GM15510 (cell line): ENCODE measurements around the gene STX1A.

Source experiments
- POLR2A ChIP-seq: IDR thresholded peaks from 3 replicates; pipeline ENCODE4 v1.6.1; 2011; ENCODE audit warnings: borderline replicate concordance; ENCODE audit not compliant: insufficient read length; ENCODE audit errors: extremely low read depth

STX1A gene

GRCh38 chr7:73721377-73721817 is 1.9 kb upstream of the STX1A start:
- TF ChIP-seq POLR2A: no peak

DNA sequence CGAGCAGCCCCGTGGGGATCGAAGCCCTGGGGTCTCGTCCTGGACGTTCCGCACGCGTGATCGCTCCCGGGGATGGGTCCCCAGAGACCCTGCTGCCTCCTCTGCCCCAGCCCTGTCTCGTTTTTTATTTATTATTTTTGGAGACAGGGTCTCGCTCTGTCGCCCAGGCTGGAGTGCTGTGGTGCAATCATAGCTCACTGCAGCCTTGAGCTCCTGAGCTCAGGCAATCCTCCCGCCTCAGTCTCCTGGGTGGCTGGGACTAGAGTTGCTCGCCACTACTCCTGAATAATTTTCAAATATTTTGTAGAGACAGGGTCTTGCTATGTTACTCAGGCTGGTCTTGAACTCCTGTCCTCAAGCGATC is 319 bp upstream of the STX1A start:
- TF ChIP-seq POLR2A: no peak

- no peak for TF ChIP-seq POLR2A
Observed at GRCh38 chr7:73718438-73718881, 1.0 kb downstream of the STX1A start.

DNA sequence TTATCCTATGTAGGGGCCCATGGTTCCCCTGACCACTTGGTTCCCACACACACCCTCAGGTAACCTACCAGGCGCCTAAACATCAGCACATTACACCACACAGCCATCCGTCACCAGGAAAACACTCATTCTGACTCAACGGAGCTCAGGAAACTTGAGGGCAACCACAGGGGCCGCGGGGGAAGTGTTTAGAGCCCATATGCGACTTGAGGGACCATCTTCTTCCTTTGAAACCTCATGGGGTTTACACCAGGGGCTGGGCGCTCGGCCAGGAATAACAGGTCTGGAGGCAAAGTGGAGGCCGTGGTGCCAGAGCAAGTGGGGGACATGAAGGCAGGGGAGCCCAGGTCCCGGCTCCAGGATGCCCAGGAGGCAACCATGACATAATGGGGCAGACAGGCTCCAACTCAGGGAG is 1.5 kb downstream of the STX1A start:
- no peak for TF ChIP-seq POLR2A

- no peak for TF ChIP-seq POLR2A
Observed at GRCh38 chr7:73717025-73717807, 2.3 kb downstream of the STX1A start.

GRCh38 chr7:73716318-73716890 is 3.1 kb downstream of the STX1A start:
- no peak for TF ChIP-seq POLR2A

GRCh38 chr7:73715648-73716317 is 3.7 kb downstream of the STX1A start:
- TF ChIP-seq POLR2A: no peak

GRCh38 chr7:73712773-73713172 is 6.7 kb downstream of the STX1A start:
- TF ChIP-seq POLR2A: no peak

DNA sequence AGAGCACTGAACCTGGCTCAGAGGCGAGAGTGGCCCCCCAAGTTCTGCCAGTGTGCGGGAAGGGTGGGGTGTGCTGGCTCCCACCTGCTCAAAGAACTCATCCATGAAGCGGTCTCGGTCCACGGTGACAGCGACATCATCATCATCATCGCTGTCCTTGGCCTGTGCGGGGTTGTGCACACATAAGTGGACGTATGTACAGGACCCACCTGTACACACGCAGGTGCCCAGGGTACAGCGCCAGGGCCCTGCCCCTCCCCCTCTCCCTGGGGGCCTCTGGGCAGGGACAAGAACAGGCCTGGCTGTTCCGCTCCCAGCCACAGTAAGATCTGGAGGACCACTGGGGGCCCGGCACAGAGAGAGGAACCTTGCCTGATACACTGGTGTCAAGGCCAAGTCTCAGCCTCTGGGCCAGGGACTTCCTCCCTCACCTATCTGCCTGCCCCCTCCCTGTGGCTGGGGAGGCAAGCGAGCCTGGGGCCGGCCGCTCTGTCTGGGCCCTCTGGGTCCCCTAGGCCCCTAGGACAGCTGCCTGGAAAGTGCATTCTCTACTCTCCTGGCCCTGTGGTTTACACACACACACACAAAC is 10.4 kb downstream of the STX1A start:
- TF ChIP-seq POLR2A: no peak

DNA sequence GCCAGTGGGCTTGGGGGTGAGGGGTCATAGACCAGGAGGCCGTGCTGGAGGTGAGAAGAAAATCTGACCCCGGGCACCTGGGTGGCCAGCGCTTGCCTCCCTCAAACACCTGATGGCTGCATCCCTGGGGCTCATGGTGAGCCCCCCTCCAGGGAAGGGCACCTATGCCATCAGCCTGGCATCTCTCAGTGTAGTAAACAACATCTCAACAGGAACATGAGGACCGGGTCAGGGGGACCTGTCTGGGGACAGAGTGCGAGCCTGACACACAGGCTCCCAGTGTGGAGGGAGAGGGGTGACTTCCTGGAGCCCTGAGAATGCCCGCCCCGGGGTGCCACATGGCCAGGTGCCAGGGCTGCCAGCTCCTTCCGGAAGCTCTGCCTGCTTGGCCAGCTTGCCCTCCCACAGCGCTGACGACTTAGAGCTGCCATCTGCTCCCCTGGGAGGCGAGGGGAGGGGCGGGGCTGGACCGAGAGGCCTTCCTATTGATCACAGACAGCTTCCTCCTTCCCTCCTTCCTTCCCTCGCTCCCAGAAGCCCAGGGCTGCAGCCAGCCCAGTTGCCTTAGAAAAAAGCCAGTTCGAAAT is 12.3 kb downstream of the STX1A start:
- TF ChIP-seq POLR2A: no peak

DNA sequence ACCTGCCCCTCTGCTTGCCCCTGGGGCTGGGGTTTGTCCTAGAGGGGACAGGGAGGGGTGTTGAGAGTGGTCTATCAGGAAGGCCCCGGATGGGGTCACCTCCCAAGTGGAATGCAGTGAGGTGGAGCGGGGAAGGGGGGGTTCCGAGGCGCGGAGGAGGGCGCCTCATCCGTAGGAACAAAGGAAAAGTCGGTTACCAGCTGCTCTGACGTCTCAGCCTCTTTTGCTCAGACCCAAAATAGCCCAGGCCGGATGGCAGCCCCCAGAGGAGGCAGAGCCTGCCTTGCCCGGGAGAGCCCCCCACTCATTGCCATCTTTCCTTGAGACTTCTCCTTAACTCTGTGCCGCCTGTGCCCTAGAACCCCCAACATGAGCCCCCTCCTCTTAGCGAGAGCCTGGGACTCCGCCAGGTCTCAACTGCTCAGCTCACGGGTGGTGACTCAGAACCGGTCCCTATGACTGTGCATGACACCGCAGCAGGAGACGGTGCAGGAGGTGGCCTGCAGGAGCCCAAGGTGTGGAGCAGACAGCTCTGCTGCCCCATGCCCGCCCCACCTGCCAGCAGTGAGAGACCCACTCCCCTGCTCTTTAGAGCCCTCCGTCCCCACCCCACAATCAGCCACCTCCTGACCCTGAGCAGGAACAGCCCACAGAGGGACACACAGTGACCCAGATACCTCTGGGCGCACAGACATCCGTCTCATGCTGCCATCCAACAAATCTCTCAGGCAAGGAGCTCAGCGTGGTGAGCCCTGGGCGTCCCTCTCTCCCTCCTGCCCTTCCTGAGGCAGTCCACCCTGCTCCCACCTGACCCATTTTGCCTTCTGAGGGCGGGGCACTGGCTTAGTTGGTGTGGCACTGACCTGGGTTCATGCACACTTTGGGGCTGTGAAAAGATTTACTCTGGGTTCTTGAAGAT is 13.1 kb downstream of the STX1A start:
- no peak for TF ChIP-seq POLR2A

DNA sequence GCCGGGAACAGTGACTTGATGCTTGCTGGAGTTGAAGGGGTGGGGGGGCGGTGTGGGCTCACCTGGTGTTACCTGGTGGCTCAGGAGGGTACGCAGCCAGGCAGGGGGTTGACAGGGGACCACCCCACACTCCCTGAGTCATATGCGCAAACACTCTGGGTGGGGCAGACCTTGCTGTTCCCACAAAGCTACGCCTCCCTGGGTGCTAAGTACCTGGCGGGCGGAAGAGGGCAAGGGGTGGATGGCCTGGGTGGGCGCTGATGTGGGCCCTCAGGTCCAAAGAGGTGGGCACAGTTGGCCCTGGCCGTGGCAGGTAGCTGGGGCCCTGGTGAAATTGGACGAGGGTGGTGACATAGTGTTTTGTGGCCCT is 13.9 kb downstream of the STX1A start:
- TF ChIP-seq POLR2A: no peak

GRCh38 chr7:73704640-73705550 is 14.6 kb downstream of the STX1A start:
- TF ChIP-seq POLR2A: no peak
